H1 (cell line): ENCODE data around the gene PTPRF. TPM values are rescaled to one million over a fixed set of nuclear protein-coding genes. Genes with fewer than 3 reads are reported as not detected.

Experiments
- CTCF ChIA-PET: fragments of 300-600 bp; sonication (Branson Sonifier 250); formaldehyde crosslinking; loops from one replicate; lab custom pipeline; 2021; ENCODE audit not compliant: partially characterized antibody; lab: Charles Lee
- POLR2A ChIA-PET: fragments of 300-600 bp; sonication (Branson Sonifier 250); formaldehyde crosslinking; loops from one replicate; lab custom pipeline; 2021; ENCODE audit warnings: inconsistent platforms; ENCODE audit not compliant: partially characterized antibody; lab: Charles Lee
- DNase-seq, 2 experiments: peaks; one replicate each; pipeline versions ENCODE4 v3.0.0 to v3.0.0-alpha.2; 2010 to 2022; ENCODE audit warnings: low spot score in 2 of 2, low read depth in 1 of 2, mixed read lengths in 1 of 2
- FAIRE-seq: peaks from 2 replicates; lab custom pipeline; 2011; peaks lifted over from hg19 to GRCh38; lab: Jason Lieb, UNC
- H2AFZ ChIP-seq: 2 replicates; pipeline ENCODE4 v1.8.1; 2012; ENCODE audit warnings: low read length, inconsistent platforms
- H2AK5ac ChIP-seq: 2 replicates; pipeline ENCODE4 v1.6.1; 2013; ENCODE audit warnings: low read depth, low read length
- H2BK120ac ChIP-seq: replicated peaks from 2 replicates; pipeline ENCODE3; 2013; ENCODE audit warnings: low read depth, low read length, inconsistent platforms
- H2BK12ac ChIP-seq: 2 replicates; pipeline ENCODE4 v1.6.1; 2013; ENCODE audit warnings: low read depth, low read length
- H2BK15ac ChIP-seq: 2 replicates; pipeline ENCODE4 v1.6.1; 2013; ENCODE audit warnings: low read length
- H2BK20ac ChIP-seq: 2 replicates; pipeline ENCODE4 v1.6.1; 2013; ENCODE audit warnings: low read length
- H2BK5ac ChIP-seq: 2 replicates; pipeline ENCODE4 v1.6.1; 2013; ENCODE audit warnings: low read depth, low read length
- H3K14ac ChIP-seq: 2 replicates; pipeline ENCODE4 v1.6.1; 2013; ENCODE audit warnings: inconsistent platforms; ENCODE audit not compliant: insufficient read length
- H3K18ac ChIP-seq: 2 replicates; pipeline ENCODE4 v1.6.1; 2013; ENCODE audit warnings: low read length; ENCODE audit errors: extremely low read depth
- H3K23ac ChIP-seq: 2 replicates; pipeline ENCODE4 v1.6.1; 2013; ENCODE audit warnings: inconsistent platforms; ENCODE audit not compliant: insufficient read length
- H3K23me2 ChIP-seq: 2 replicates; pipeline ENCODE4 v1.6.1; 2013; ENCODE audit warnings: low read depth, low read length
- H3K27ac ChIP-seq: 2 replicates; pipeline ENCODE4 v1.6.1; 2011; ENCODE audit warnings: low read depth, low read length, inconsistent platforms
- H3K27me3 ChIP-seq, 4 experiments: replicated peaks in 1 of 4; 1 replicate in 1 of 4; 2 replicates in 3 of 4; pipeline versions ENCODE4 v1.6.1 to v1.8.1; 2011 to 2013; ENCODE audit warnings: low read length in 3 of 4, mild to moderate bottlenecking in 3 of 4, inconsistent platforms in 2 of 4, mixed read lengths in 2 of 4, moderate library complexity in 1 of 4; ENCODE audit not compliant: control insufficient read depth in 3 of 4, insufficient read depth in 3 of 4; ENCODE audit errors: extremely low read depth in 1 of 4
- H3K36me3 ChIP-seq, 4 experiments: 2 replicates each; pipeline versions ENCODE4 v1.6.1 to v1.8.1; 2011 to 2013; ENCODE audit warnings: mild to moderate bottlenecking in 4 of 4, low read length in 3 of 4, moderate library complexity in 2 of 4, control low read depth in 1 of 4, inconsistent platforms in 1 of 4; ENCODE audit not compliant: insufficient read depth in 4 of 4, control insufficient read depth in 2 of 4
- H3K4ac ChIP-seq: replicated peaks from 2 replicates; pipeline ENCODE3; 2013; ENCODE audit warnings: low read length, low read depth, mixed read lengths, inconsistent platforms; ENCODE audit not compliant: insufficient read length
- H3K4me1 ChIP-seq, 4 experiments: replicated peaks in 1 of 4; 1 replicate in 1 of 4; 2 replicates in 3 of 4; pipeline versions ENCODE4 v1.6.1 to v1.8.1; 2011 to 2013; ENCODE audit warnings: low read length in 3 of 4, inconsistent platforms in 2 of 4, mixed read lengths in 1 of 4; ENCODE audit not compliant: insufficient read depth in 4 of 4, control insufficient read depth in 3 of 4
- H3K4me2 ChIP-seq, 2 experiments: 2 replicates each; pipeline versions ENCODE4 v1.6.1 to v1.8.1; 2011 to 2013; ENCODE audit warnings: low read depth in 2 of 2, low read length in 2 of 2, control low read depth in 1 of 2, inconsistent platforms in 1 of 2, mild to moderate bottlenecking in 1 of 2; ENCODE audit not compliant: insufficient read depth in 1 of 2
- H3K4me3 ChIP-seq, 4 experiments: fragments of 200-600, 300-600 bp in 1 of 4; sonication (generic), shearing (Covaris generic), sonication (Bioruptor Twin) in 1 of 4; 2 replicates each; pipeline versions ENCODE4 v1.5.1 to v1.8.1; 2011 to 2016; ENCODE audit warnings: low read length in 4 of 4, low read depth in 3 of 4, control low read depth in 2 of 4, inconsistent platforms in 2 of 4, mild to moderate bottlenecking in 2 of 4, mixed read lengths in 1 of 4, moderate library complexity in 1 of 4; ENCODE audit not compliant: insufficient read depth in 2 of 4; ENCODE audit errors: extremely low read depth in 1 of 4
- H3K56ac ChIP-seq: replicated peaks from 2 replicates; pipeline ENCODE3; 2013; ENCODE audit warnings: low read depth, mild to moderate bottlenecking, mixed read lengths, low read length, inconsistent platforms; ENCODE audit not compliant: insufficient read length
- H3K79me1 ChIP-seq: 2 replicates; pipeline ENCODE4 v1.6.1; 2013; ENCODE audit warnings: low read depth, low read length, control low read depth
- H3K79me2 ChIP-seq, 2 experiments: 2 replicates each; pipeline versions ENCODE4 v1.6.1 to v1.8.1; 2012 to 2013; ENCODE audit warnings: low read length in 2 of 2, mild to moderate bottlenecking in 2 of 2, inconsistent platforms in 1 of 2; ENCODE audit not compliant: insufficient read depth in 2 of 2, control insufficient read depth in 1 of 2
- H3K9ac ChIP-seq, 4 experiments: replicated peaks in 1 of 4; 1 replicate in 1 of 4; 2 replicates in 3 of 4; pipeline versions ENCODE4 v1.6.1 to v1.8.1; 2011 to 2013; ENCODE audit warnings: low read depth in 3 of 4, low read length in 3 of 4, control low read depth in 2 of 4, mild to moderate bottlenecking in 2 of 4, moderate library complexity in 2 of 4, inconsistent platforms in 1 of 4; ENCODE audit errors: extremely low read depth in 1 of 4
- H3K9me3 ChIP-seq, 2 experiments: 2 replicates each; pipeline versions ENCODE4 v1.6.1 to v1.8.1; 2012 to 2013; ENCODE audit warnings: mild to moderate bottlenecking in 2 of 2, moderate library complexity in 2 of 2, control low read depth in 1 of 2, inconsistent platforms in 1 of 2, low read depth in 1 of 2, low read length in 1 of 2, mixed read lengths in 1 of 2; ENCODE audit not compliant: insufficient read depth in 2 of 2
- H4K20me1 ChIP-seq, 2 experiments: replicated peaks in 1 of 2; 2 replicates each; pipeline versions ENCODE3 to v1.8.1; 2011 to 2013; ENCODE audit warnings: inconsistent platforms in 2 of 2, low read length in 2 of 2, mild to moderate bottlenecking in 1 of 2; ENCODE audit not compliant: insufficient read depth in 2 of 2, control insufficient read depth in 1 of 2
- H4K5ac ChIP-seq: 2 replicates; pipeline ENCODE4 v1.6.1; 2013; ENCODE audit warnings: low read length, low read depth, mixed read lengths, inconsistent platforms; ENCODE audit not compliant: insufficient read length
- H4K8ac ChIP-seq: 2 replicates; pipeline ENCODE4 v1.8.0; 2013; ENCODE audit warnings: mild to moderate bottlenecking, moderate library complexity, low read length, inconsistent platforms; ENCODE audit not compliant: insufficient read depth; ENCODE audit errors: extremely low read depth
- H4K91ac ChIP-seq: replicated peaks from 2 replicates; pipeline ENCODE3; 2013; ENCODE audit warnings: low read length, mixed read lengths, inconsistent platforms; ENCODE audit not compliant: insufficient read length
- CEBPB ChIP-seq: IDR thresholded peaks from 2 replicates; pipeline ENCODE4 v1.6.1; 2012; ENCODE audit warnings: low read depth, low read length
- KDM1A ChIP-seq: fragments of 200-600, 300-600 bp; sonication (generic); IDR thresholded peaks from 2 replicates; pipeline ENCODE4 v1.7.1; 2016; ENCODE audit warnings: mild to moderate bottlenecking, low read length, borderline replicate concordance
- RXRA ChIP-seq: IDR thresholded peaks from 2 replicates; pipeline ENCODE4 v1.6.1; 2011; ENCODE audit warnings: low read depth, mild to moderate bottlenecking, low read length, moderate library complexity; ENCODE audit not compliant: insufficient read depth
- WGBS, 2 experiments: shearing (Covaris generic) in 1 of 2; methylation state at CpG; one replicate each; pipeline versions ENCODE4 v1.1.6 to v1.1.7; 2013 to 2015; ENCODE audit warnings: low lambda C conversion rate in 2 of 2, mixed read lengths in 2 of 2, inconsistent platforms in 1 of 2, low coverage in 1 of 2, missing lambda C conversion rate in 1 of 2; ENCODE audit not compliant: insufficient replicate concordance in 2 of 2, insufficient coverage in 1 of 2, insufficient read length in 1 of 2; ENCODE audit errors: extremely low coverage in 1 of 2, missing lambda C conversion rate in 1 of 2; 5-methylcytosine and 5-hydroxymethylcytosine counted together
- polyA plus RNA-seq, 7 experiments: library from polyadenylated mRNA; depleted of rRNA in 3 of 7; stranded (reverse) in 5 of 7; unstranded in 2 of 7; fragments of >200 nt in 5 of 7; fragments of 200-250 nt in 2 of 7; gene quantifications; 1 replicate in 5 of 7; 2 replicates in 1 of 7; 4 replicates in 1 of 7; pipeline versions ENCODE4 v1.2.1 to v1.2.3, GENCODE V29; 2011 to 2013; ENCODE audit warnings: missing spikeins in 2 of 7, mixed read lengths in 2 of 7
- total RNA-seq: library from RNA; stranded (reverse); fragmentation: NEBNext Ultra II Directional; extraction: Animal tissue kit (Norgen Biotek cat#: 25700); gene quantifications from 2 replicates; pipeline ENCODE4 v1.2.1, GENCODE V29; 2021
- TF ChIP-seq, protein P1 (sequence below), 3 experiments: IDR thresholded peaks; 1 replicate in 2 of 3; 2 replicates in 1 of 3; pipeline versions ENCODE4 v1.5.1 to v1.6.1; 2011; ENCODE audit warnings: low read length in 3 of 3, mild to moderate bottlenecking in 3 of 3, inconsistent platforms in 2 of 3, low read depth in 1 of 3, moderate library complexity in 1 of 3; ENCODE audit not compliant: insufficient read depth in 1 of 3; ENCODE audit errors: control extremely low read depth in 1 of 3

Gene PTPRF
- total and polyA plus RNA-seq, 2 of the 8 experiments (the other 6 are each of a cell fraction or from before 2014, with no cell fraction given): 136 to 231 TPM

DNA sequence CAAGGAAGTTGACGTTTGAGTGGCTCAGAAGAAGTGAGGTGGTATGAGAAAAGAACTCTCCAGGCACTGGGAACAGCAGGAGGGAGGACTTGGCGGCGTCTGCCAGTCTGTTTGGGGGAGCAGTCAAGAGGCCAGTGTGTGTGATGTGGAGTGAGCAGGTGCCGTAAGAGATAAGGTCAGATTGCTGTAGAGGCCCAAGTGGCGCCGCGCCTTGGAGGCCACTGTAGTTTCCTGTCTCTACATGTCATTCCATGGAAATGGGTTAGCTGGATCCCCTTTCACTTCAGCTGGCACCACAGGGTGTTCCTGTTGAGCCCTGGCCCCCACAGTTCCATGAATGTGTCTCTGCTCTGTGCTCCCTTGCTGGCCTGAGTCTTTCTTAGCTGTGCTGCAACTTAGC, 35.5 kb upstream of the PTPRF start:
- Histone ChIP-seq H2BK20ac (peak overlapping the region; percentile 40; the same call in 1 of the 2 replicates), H3K27ac (no peak overlapping the region), H3K4me2 (0 out of 4 replicates have a peak overlapping the region, but pooled peaks have one; percentile 3 to 31), H2AK5ac (peak overlapping the region; percentile 91; the same call in 1 of the 2 replicates), H3K79me1 (no peaks in the 10 kb centered on the region), H2BK5ac (no peak overlapping the region), H3K23ac (no peak overlapping the region), H3K27me3 (no peaks in the 10 kb centered on the region), H3K4me1 (peaks cover 2 to 10% (median 5%) of the 10 kb centered on the region in 4 experiments; a peak in 6 of 7 replicates), H2AFZ (no peak overlapping the region), H3K79me2 (no peaks in the 10 kb centered on the region), H3K14ac (no peak overlapping the region), H3K36me3 (no peaks in the 10 kb centered on the region), H2BK12ac (no peak overlapping the region; the same call in 1 of the 2 replicates), H3K9ac (0 out of 7 replicates have a peak overlapping the region, but pooled peaks of 1 of the 4 experiments have one; percentile 10), H2BK120ac (no peak overlapping the region), H4K20me1 (no peaks in the 10 kb centered on the region), H3K56ac (no peak overlapping the region), H2BK15ac (0 out of 2 replicates have a peak overlapping the region, but pooled peaks have one; percentile 25), H3K4ac (no peak overlapping the region), H3K9me3 (peaks cover 4 to 5% of the 10 kb centered on the region in 2 experiments; a peak in 1 of 4 replicates), H3K4me3 (no peak overlapping the region), H3K18ac (no peak overlapping the region), H3K23me2 (peaks cover 2% of the 10 kb centered on the region; the same call in 1 of the 2 replicates), H4K91ac (peak overlapping the region; percentile 1), H4K5ac (no peak overlapping the region), H4K8ac (peak overlapping the region; percentile 51; the same call in 1 of the 2 replicates)
- FAIRE-seq: no peak
- TF ChIP-seq KDM1A (peak; percentile 75; the same call in 1 of the 2 replicates), RXRA (no peak), CEBPB (no peak)
- TF ChIP-seq, protein P1, sequence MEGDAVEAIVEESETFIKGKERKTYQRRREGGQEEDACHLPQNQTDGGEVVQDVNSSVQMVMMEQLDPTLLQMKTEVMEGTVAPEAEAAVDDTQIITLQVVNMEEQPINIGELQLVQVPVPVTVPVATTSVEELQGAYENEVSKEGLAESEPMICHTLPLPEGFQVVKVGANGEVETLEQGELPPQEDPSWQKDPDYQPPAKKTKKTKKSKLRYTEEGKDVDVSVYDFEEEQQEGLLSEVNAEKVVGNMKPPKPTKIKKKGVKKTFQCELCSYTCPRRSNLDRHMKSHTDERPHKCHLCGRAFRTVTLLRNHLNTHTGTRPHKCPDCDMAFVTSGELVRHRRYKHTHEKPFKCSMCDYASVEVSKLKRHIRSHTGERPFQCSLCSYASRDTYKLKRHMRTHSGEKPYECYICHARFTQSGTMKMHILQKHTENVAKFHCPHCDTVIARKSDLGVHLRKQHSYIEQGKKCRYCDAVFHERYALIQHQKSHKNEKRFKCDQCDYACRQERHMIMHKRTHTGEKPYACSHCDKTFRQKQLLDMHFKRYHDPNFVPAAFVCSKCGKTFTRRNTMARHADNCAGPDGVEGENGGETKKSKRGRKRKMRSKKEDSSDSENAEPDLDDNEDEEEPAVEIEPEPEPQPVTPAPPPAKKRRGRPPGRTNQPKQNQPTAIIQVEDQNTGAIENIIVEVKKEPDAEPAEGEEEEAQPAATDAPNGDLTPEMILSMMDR (IDR thresholded peaks at IDR 0.05; ENCODE audit: control extremely low read depth in 1 of 3, insufficient read depth in 1 of 3, low read depth in 1 of 3, low read length in 3 of 3): no peak
- peak in 1 of 2 experiments; percentile 49 for DNase-seq
- 85% methylated on average over 7 of the region's 7 CpGs; no CpG with 5 or more reads in 1 of the 2 experiments for WGBS, 2 experiments
- POLR2A ChIA-PET: no interaction called here
- CTCF ChIA-PET: no interaction called here
